ENCODE measurements around the gene OST4.
"Not testable (repeated sequence)": the region's sequence is repeated elsewhere in the genome, so short reads cannot be mapped to it uniquely, and the experiment has no call there.

The OST4 gene

DNA sequence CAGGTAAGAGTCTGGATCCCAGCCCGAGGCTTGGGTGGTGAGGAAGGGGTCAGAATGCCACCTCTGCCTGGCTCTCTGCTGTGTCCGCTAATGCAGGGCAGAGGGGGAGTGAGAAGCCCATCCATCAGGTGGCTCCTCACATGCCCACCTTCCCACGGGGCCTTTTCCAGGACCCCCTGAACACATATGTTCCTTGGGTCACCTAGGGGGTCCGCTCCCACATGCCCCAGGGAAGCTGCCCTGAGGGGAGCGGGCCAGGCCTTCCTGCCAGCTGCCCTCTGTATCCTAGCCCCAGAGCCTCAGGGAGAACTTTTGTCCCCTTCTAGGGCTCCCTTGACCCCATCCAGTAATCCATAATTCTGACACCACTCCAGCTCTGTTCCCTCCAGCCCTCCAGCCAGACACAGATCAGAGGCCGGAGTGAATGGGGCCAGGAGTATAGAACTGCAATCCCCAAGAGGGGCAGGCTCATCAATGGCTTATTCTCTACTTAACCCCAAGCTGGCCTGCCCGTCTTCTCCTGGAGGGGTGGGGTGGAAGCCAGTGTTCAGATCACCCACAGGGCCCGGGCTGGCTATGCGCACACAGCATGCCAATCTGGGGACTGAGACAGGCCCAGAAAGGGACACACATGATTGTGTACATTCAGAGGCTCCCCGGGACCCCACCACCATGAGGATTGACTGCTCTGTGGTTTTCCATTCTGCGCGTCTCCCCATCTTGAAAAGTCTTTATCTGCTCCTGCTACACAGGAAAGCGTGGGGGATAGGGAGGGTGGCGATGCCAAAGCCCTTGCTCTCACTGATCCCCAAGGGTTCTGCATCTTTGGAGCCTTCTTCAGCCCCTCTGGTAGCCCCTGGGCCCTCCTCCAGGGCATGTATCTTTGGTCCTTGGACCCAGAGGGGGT, 8.0 kb upstream of the OST4 start:
- DNase-seq (ENCODE audit: low spot score): no peak

DNA sequence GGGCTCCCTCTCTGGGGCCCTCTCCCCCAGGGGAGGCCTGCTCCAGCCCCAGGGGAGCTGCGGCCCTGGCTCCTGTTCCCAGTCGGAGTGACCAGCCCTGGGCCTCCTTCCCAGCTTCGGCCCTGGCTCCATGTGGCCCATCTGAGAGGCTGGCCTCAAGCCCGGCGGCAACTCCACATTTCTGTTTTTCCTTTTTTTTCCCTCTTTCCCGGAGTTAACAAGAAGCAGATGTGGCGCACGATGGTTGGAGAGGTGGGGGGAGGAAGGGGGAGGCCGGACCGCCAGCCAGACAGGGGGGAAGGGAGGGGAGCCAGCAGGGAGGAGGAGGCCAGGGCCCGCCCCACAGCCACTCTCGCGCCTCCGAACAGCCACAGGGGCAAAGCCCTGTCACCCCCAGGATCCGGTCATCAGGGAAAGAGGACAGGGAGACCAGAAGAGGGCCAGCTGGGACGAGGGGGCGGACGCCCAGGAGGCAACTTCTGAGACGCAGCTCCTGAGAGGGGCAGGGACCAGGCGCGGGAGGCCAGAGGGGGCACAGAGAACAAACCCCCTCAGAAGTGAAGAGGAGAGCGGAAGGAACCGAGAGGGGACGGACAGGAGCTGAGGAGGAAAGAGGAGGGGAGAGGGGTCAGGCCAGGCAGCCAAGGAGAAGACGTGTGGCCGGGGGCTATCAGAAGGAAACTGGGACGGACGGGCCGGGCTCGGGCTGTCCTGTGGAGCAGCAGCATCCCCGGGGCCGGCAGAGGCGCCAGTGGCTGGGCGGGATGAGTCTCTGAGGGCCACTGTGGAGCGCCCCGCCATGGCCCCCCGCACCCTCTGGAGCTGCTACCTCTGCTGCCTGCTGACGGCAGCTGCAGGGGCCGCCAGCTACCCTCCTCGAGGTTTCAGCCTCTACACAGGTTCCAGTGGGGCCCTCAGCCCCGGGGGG, 7.1 kb upstream of the OST4 start, which contains the start of gene EMILIN1:
EMILIN1 (plus strand) TSS at position 349 of the 928 bp plus-strand sequence; CDS start at position 800, 451 bp downstream.
- DNase-seq (ENCODE audit: low spot score): no peak

DNA sequence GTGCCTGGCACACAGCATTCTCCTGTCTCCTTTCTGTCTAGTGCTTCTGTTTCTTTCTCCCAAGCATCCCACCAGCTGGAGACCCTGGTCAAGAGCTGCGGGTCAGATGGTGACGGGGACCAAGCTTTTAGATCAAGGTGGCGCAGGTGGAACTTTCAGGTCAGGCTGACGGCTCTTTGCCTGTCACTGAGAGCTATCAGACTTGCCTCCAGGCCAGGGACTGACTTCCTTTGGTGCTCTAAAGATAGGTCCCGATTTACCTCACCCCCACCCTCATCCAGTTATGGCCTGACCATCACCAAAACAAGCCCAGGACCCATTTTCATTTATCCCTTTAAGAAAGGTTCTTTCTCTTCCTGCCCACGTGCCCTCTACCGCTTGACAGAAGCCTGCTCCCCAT, 5.8 kb upstream of the OST4 start:
- no peak for DNase-seq (ENCODE audit: low spot score)

GRCh38 chr2:27076323-27076722, 4.9 kb upstream of the OST4 start:
- DNase-seq (ENCODE audit: low spot score): no peak

GRCh38 chr2:27075566-27075871, 4.1 kb upstream of the OST4 start:
- DNase-seq (ENCODE audit: low spot score): not testable (repeated sequence)

- no peak for DNase-seq (ENCODE audit: low spot score)
These were observed 3.5 kb upstream of the OST4 start for GRCh38 chr2:27074738-27075565.

GRCh38 chr2:27073782-27074181, 2.3 kb upstream of the OST4 start:
- no peak for DNase-seq (ENCODE audit: low spot score)

DNA sequence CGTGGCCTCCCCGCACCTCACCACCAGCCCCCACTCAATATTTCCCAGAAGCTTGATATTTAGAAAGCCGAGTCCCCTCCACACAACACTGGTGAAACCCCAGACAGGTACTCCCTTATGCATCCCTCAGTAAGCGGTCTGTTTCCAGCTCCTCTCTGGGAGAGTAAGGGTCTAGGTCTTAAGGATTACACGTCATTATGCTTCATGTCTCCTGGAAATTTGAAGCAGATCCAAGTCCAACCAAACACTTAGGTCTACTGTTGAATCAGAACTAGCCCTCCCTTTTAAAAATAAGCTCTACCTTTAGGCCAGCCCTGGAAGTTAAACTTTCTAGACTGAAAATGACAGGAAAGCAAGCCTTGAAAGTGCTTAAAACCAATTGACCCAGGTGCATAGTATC, 1.5 kb upstream of the OST4 start:
- no peak for DNase-seq (ENCODE audit: low spot score)

GRCh38 chr2:27071990-27072830, 756 bp upstream of the OST4 start:
- DNase-seq (ENCODE audit: low spot score): no peak

- no peak for DNase-seq (ENCODE audit: low spot score)
These were observed 689 bp downstream of the OST4 start for GRCh38 chr2:27070653-27071276.

GRCh38 chr2:27069961-27070618, 1.4 kb downstream of the OST4 start:
- DNase-seq (ENCODE audit: low spot score): no peak

GRCh38 chr2:27069436-27069835, 2.0 kb downstream of the OST4 start:
- no peak for DNase-seq (ENCODE audit: low spot score)

DNA sequence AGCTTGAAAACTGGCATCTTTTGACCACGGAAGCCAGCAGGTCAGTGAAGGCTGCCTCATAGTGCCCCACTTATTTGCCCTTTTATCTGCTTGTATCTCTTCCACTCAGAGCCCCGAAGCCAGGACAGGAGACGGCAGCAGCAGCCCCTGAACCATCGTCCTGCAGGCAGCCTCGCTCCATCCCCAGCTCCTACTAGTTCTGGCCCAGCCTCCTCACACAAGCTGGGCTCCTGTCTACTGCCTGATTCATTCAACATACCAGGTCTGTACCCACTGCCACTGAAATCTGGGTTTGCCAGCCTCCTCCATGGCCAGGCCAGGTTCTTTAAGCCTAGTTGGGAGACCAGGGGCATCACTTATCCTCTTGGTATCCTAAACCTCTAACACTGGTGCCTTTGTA, 4.1 kb downstream of the OST4 start:
- no peak for DNase-seq (ENCODE audit: low spot score)

GRCh38 chr2:27065128-27065527, 6.3 kb downstream of the OST4 start:
- DNase-seq (ENCODE audit: low spot score): no peak

DNA sequence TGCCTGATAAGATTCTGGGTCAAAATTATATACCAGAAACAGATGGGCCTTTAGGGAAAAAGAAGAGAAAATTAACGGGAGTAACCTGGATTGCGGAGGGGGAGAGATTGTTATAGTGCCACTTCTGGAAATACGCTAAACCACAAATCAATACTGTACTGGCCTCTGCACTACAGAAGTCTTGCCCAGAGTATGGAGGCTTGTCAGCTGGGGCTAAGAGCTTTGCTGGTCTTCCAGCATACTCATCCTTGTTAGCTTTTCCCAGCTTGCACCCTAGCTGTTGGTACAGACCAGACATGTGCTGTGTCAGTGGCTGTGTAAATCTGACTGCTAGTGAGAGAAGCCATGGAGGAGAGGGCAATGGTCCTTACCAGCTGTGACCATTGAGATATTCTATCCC, 11.1 kb downstream of the OST4 start:
- no peak for DNase-seq (ENCODE audit: low spot score)

- no peak for DNase-seq (ENCODE audit: low spot score)
These were observed 12.2 kb downstream of the OST4 start for GRCh38 chr2:27059141-27059820.

DNA sequence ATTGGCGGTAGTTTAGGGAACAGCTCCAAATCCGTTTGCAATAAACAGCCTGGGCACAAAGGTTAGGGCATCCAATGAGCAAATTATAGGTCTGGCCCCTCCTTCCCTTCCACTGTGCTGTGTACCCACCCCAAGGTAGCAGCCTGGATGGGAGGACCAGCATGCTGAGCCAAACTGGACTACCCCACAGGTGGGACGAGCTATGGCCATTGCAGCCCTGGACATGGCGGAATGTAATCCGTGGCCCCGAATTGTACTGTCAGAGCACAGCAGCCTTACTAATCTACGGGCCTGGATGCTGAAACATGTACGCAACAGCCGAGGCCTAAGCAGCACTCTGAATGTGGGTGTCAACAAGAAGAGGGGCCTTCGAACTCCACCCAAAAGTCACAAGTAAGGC, 13.2 kb downstream of the OST4 start:
- DNase-seq (ENCODE audit: low spot score): no peak

DNA sequence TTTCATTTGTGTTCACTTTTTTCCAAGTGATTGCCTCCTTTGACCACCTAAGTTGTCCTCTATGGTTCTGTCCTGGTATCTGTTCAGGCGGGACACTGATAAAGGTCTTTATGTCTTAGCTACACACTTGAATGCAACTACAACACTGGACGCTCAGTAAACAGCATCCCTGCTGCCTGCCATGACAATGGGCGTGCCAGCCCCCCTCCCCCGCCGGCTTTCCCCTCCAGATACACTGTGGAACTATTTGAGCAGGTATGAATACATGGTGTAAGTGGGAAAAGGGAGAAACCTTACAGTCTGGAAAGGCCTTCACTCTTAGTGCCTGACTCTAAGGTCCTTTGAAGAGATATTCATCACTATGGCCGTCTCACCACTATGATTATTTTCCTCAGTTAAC, 14.3 kb downstream of the OST4 start:
- no peak for DNase-seq (ENCODE audit: low spot score)

- no peak for DNase-seq (ENCODE audit: low spot score)
These were observed 16.7 kb downstream of the OST4 start for GRCh38 chr2:27054721-27055120.

- DNase-seq (ENCODE audit: low spot score): no peak
These were observed 17.7 kb downstream of the OST4 start for GRCh38 chr2:27053776-27054175.

Data from HuH-7 (cell line).